Ishikawa (cell line): ENCODE results near the gene EDNRA.

ENCODE experiments used
- FOXM1 ChIP-seq: IDR thresholded peaks from 2 replicates; pipeline ENCODE4 v1.6.1; 2012; ENCODE audit warnings: low read depth, borderline replicate concordance
- MAX ChIP-seq: IDR thresholded peaks from 2 replicates; pipeline ENCODE4 v1.6.1; 2012
- RAD21 ChIP-seq: IDR thresholded peaks from 2 replicates; pipeline ENCODE4 v1.6.1; 2012; ENCODE audit warnings: low read depth
- TAF1 ChIP-seq: IDR thresholded peaks from 2 replicates; pipeline ENCODE4 v1.6.1; 2012; ENCODE audit warnings: low read depth, mild to moderate bottlenecking
- YY1 ChIP-seq: IDR thresholded peaks from 2 replicates; pipeline ENCODE4 v1.6.1; 2012; ENCODE audit warnings: low read depth
- ZBTB7A ChIP-seq: IDR thresholded peaks from 2 replicates; pipeline ENCODE4 v1.6.1; 2012; ENCODE audit warnings: low read depth

- TF ChIP-seq RAD21: no peak
- no peak for TF ChIP-seq TAF1
- TF ChIP-seq MAX: no peak
- no peak for TF ChIP-seq ZBTB7A
- no peak for TF ChIP-seq YY1
- no peak for TF ChIP-seq FOXM1
These were observed 19.7 kb upstream of the EDNRA start for GRCh38 chr4:147461161-147461560.
